HG03103 (cell line): ENCODE results near the gene FBP2.

Source experiments
- ATAC-seq: cut with Tn5 transposase; IDR thresholded peaks from one replicate; pipeline ENCODE4 v1.9.1; 2021; ENCODE audit warnings: low read depth; ENCODE audit not compliant: unreplicated experiment

FBP2 gene

DNA sequence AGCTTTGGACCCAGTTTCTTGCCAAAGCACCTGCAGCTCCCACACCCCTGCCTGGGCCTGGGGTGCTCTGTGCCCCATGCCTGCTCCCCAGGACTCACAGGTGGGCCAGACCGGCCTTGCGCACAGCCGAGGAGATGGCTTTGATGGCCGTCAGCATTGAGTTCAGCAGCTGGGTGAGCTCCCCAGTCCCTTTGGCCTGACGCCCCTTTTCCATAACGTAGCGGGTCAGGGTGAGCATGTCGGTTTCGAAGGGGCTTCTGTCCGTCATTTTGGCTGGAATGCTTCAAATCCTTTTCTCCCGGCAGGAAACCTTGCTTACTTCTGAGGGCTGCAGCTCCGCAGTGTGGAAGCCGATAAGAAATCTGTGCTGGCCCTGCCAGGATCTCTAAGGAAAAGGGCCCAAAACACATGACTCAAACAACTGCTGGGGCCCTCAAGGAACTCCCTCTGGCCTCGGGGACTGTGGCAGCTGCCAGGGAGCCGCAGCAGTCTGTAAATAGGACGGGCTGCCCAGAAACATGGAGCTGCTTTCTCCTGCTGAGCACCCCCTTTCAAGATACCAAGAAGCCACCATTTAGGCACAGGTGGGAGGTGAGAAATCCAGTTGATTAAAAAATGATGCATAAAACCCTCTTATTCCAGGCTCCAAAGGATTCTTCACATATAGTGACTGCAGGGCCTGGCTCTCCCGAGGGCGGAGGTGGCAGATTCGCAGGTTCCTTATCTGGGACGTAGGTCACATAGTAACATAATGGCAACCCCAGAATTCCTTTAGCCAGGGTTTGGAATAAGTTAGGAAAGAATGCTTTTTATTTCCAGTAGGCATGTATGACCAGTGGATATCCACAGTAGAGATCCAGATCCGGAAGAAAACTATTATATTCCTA lies at the start of gene FBP2:
TSS of gene FBP2 (minus strand) at position 366 of the 887 bp plus-strand sequence. CDS start at position 268, 98 bp downstream.
- ATAC-seq: no peak

DNA sequence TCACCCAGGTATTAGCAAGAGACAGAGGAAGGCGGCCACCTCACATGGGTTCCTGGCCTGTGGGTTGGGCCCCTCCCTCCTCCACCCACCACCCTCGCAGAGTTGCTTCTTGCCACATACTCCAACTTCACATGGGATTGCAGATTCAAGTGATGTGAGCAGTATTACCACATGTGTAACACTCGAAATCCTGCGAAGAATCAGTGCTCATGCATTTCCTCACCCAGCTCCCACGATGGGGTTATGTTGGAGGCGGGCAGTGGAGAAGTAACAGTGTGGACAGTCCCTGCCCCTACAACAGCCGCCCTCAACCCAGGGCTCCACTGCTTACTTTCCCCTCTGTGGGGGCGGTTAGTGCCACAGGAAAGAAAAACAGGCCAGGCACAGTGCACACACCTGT lies 49.6 kb upstream of the FBP2 start:
- ATAC-seq: no peak

DNA sequence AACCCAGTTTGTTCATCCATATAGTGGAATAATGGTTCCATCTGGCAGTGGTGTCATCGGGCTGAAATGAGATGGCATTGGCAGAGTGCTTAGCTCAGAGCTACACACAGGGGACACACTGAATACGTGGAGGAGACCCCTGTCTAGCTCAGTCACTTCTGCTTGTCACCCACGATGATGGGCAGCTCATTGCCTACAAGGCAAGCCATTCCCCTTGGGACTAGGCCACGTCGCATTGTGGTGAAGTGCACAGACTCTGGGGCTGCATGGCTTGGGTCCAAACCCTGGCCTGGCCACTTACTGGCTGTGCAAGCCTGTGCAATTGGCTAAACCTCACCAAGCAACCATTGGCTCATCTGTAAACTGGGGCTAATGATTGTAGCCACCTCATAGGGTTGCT lies 48.9 kb upstream of the FBP2 start:
- ATAC-seq: no peak

DNA sequence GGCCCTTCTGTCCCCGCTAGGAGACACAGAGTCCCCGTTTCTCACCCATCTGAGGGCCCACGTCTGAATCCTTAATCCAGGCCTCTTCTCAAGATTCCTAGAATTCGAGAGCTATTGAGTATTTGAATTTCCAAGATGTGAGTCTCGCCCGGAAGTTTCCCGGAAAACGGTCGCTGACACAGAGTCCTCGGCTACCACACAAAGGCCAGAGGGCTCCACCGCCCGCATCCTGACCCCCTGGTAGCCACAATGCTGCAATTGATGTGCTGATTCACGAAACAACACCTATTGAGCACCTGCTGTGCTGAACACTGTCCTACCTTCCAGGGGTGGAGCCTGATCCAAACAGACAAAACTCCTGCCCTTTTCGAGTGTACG lies 46.4 kb upstream of the FBP2 start:
- no peak for ATAC-seq

DNA sequence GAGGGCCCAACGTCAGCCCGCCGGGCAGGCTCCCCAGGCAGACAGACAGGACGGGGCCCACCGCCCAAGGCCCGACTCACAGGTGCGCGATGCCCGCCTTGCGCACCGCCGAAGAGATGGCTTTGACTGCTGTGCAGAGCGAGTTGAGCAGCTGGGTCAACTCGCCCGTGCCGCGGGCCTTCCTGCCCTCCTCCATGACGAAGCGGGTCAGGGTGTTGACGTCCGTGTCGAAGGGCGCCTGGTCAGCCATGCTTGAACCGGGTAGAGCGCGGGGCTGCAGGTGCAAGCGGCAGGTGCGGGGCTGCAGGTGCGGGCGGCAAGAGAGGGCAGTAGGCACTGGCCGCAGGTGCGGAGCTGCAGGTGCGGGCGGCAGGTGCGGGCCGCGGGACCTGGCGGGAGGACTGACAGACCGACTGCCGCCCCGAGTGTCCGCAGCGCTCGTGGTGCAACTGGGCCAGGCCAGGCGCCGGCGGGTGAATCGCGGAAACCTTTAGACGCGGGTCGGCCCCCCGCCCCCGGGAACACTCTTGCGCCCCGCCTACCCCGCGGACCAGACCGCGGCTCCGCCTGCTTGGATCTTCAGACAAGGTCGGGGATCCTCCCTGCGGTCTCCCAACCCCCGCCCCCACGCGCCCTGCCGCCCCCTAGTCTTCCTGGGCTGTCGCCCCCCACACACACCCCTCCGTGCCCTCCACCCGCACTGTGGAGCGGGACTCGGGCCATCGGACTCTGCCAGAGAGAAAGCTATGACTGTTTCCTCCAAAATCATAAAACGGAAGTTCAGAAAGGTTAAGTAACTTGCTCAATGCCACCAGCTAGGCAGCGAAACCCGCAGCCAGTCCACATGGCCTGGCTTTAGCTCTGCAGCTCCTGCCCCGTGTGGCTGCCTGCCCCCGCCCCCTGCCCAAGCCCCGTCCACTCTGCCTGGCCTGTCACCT lies 45.7 kb upstream of the FBP2 start, which contains the start of gene FBP1:
TSS of gene FBP1 (minus strand) at position 458 of the 938 bp plus-strand sequence. CDS start at position 250, 208 bp downstream.
- ATAC-seq: no peak

DNA sequence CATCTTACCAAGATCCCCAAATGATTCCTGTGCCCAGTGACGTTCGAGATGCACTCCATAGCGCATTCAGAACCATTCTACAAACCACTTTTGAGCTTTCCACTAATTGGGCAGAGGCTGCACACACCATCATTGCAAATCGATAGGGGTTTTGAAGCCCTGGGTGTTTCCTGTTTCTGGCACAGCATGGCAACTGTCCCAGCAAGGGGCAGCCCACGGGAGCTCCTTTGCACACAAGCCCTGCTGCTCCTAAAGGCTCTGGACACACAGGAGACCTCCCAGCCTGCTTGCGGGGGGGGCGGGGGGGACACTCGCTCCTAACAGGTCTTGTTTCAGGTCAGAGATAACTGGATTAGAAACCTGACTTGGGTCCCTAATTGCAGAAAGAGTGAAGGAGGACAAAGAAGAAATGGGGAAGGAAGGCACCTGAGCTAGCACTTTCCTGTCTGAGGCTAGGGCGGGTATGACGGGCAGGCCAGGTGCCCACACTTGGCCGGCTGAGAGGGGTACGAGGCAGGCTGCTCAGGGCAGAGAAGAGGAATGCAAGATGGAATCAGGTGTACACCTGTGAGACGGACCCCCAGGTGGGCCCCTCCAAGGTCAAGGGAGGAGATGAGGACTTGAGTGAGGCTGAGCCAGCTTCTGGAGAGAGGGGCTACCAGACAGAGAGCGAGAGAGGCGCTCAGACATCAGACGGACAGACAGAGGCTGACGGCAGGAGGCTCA lies 44.9 kb upstream of the FBP2 start:
- ATAC-seq: no peak

DNA sequence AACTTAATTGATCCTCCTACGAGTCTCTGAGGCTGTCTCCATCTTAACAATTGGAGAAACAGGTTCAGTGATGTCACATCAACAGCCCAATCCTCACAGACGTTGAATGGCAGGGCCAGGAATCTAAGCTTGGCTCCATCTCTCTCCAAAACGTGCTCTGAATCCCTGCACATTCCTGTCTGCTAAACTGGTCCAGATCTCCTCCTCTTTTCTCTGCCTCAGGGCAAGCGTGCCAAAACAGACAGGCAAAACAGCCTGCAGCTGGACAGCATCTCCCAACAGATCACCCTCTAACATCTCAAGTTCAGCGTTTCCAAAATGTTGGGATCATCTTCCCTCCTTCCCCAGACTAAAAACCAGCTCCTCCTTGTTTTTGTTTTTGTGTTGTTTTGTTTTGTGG lies 39.1 kb upstream of the FBP2 start:
- ATAC-seq: no peak

DNA sequence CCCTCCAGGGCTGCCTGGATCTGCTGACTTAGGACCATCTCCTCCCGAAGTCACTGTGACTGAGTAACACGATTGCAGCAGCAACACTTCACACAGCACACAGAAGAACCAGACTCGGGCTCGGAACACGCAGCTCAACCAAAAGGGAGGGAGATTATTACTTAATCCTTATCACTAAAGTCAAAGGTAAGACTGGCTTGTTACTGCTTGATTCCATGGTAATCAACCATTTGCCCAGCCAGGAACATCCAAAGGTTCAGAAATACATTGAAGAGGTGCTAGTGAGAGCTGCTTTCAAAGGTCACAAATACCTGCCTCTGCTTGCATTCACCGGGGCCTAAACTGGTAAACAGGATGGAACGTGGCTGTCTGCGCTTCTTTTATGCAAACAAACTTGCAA lies 38.0 kb upstream of the FBP2 start:
- ATAC-seq: no peak

DNA sequence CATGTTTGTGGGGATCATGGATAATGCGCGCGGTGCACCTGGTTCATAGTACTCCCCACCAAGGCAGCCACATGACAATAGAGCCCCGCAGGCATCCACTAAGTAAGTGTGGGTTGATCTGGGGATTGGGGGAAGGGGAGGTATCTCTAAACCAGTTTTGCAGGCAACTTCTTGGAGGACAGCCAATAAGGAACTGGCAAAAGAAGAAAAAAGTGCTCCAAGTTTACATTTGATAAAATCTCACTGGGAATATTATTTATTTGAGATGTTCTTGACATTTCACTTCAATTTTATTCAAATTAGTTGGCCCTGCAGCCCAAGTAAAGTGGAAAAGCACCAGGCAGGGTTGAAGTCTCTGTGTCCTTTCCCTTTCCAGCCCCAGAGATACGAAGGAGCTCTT lies 37.2 kb upstream of the FBP2 start:
- no peak for ATAC-seq

DNA sequence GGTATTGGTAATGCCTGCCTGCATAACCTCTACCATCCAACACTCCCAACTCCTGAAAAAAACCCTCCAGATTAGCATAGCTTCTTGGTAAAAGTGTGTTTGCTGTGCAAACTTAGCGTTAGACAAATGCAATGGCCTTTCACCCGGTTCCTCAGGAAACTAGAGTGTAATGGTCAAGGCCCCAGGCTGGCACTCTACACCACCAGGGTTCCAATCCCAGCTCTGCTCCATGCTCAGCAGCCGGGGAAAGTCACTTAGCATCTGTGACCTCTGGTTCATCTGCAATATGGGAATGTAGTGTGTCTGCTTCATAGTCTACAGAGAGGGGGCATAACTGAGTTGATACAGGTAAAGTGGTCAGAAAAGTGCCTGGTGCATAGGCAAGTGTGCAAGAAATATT lies 36.7 kb upstream of the FBP2 start:
- no peak for ATAC-seq

DNA sequence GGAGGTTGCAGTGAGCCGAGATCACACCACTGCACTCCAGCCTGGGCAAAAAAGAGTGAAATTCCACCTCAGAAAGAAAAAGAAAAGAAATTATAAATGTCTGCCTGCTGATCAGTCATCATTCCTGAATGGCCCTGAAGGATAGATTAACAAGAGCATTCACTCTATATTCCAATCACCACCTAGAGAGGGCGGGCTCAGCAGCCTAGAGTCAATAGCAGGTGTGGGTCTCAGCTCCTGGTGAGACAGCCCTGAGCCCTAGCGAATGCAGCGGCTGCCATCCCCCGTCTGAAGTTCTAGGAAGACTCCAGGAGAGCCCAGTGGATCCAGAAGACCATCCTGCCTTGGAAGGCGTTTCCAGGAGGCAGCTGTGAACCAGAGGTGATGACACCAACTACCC lies 33.7 kb upstream of the FBP2 start:
- no peak for ATAC-seq

DNA sequence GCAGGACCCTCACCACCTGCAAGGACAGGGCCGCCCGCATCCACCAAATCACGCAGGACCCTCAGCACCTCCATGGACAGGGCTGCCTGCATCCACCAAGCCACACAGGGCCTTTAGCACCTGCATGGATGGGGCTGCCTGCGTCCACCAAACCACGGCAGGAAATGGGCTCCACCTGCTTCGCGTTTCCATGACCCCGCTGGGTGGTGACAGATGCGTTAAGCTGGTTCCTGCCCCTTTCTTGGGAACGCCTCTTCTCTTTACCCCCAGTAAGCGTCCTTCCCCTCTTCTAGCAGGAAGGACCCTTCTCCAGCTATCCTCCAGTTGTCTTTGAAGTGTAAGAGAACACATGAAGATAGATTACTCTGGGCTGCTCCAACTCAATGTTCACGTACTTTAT lies 32.2 kb upstream of the FBP2 start:
- no peak for ATAC-seq

DNA sequence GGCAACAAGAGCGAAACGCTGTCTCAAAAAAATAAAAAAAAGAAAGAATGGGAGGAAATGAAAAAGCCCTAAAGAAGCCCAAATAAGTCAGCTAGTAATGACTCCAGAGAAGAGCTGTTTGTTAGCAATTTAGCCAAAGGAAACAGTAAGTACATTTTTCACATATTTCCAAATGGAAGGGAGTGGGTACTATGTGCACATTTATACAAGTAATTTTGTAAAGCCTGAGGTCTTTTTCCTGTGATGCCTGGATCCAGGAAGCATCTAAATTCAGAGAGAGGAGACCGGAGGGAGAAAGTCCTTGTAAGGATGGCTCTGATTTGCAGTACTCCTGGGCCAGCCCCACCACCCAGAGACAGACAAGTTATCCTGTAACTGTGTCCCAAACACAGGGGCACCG lies 31.0 kb upstream of the FBP2 start:
- no peak for ATAC-seq

DNA sequence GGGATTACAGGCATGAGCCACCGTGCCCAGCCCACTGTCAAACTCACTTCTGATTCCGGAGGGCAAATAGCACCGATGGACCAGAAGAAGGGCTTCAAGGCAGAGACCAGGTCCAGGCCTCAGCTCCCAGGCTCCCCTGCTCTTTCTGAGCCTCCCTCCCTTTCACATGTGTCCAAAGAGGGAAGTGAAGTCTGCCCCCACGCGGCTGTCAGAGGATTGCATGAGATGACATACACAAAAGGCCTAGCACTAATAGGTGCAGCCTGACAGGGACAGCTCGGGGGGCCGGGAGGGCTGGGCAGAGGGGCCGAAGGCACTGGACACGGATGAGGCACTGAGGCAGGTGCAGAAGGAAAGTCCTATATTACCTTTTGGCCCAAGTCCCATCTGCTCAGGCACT lies 29.6 kb upstream of the FBP2 start:
- ATAC-seq: no peak

DNA sequence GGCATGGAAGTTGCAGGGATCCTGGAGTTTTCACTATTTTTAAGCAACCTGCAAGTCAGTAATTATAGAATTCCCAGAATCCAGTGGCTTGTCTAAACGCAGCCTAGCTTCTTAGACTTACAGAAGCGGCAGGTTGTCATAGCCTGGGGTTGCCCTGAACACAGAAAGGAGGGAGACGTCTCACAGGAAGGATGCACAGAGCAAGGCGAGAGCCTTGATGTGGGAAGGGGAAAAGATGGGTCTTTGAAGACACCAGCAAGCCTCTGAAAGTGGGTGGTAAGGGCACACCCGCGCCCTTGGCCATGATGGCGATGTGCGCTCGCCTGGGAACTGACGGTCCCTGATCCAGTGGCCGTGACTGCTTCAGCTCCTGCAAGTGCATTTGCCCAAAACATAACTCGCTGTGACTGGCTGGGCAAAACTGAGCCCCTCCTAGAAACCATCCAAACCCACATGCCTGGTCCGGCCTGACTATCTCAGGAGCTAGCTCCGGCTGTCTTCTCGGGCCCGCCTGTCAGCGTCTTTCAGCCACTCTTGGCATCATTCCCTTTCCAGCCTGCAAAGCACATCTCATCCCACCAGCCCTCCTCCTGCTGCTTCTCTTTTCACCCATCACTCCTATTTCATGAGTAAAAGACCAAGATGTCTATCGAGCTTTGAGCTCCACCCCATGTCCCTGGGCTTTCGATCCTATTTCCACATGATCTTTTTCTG lies 28.6 kb upstream of the FBP2 start:
- no peak for ATAC-seq

DNA sequence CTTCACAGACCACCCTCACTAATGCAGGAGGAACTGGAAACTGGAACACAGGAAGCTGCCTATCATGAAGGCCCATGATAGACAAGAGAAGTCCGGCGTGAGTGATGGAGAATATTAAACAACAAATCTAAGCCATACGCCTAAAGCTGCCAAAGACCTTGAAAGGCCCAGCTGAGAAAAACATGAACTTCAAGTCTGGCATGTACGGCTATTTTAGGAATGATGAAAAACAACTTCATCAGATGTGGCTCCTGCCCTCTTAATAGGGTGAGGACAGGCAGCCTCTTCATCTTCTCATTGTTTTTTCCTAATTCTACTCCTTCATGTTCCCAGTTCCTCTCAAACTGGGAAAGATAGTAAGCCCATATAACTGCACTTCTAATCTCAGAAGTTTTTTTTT lies 25.4 kb upstream of the FBP2 start:
- ATAC-seq: no peak

DNA sequence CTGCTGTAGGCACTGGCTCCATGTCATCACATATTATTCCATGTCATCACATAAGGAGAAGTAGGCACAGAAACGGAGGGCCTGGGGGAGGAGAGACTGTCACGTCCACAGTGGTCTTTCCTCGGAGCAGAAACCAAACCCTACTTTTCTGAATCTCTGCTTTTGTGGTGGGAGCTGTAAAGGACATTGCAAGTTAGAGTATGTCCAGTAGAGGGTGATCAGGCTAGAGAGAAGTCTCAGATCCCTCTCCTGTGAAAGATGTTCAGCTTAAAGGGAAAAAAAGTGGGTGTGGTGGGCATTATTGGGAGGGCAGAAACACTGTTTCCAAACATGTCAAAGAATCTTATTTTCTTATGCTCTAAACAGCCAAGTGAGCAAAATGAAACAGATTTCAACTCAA lies 19.4 kb upstream of the FBP2 start:
- no peak for ATAC-seq

DNA sequence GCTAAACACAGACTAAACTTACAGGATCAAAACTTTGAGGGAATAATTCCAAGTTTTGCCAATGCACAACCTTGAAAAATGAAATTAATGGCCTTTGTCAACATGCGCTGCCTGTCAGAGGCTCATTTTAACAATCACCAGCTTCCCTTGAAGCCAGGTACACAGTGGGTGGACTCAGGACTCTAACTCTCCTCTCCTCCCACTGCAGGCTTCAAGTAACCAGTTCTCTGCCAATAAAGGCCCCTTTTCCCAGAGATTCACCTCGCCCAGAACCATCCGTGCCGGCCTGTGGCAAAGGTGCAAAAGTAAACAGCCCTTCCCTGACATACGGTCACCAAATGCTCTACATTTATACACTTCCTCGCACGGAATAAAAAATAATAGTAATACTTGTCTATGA lies 18.4 kb upstream of the FBP2 start:
- no peak for ATAC-seq

DNA sequence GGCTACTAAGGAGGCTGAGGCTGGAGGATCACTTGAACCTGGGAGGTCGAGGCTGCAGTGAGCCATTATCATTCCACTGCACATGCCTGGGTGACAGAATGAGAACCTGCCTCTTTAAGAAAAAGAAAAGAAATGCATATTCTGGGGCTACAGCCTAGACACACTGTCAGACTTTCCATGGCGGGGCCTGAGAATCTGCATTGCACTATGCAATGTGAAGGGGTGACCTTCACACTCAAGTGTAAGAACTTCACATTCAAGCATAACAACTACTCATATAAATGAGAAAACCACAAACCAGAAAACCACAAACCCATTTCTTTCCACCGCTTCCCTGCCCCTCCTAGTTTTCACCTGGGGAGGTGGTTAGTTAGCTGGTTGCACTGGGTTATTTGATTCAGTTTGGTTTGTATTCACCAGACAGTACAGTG lies 18.0 kb upstream of the FBP2 start:
- ATAC-seq: no peak

DNA sequence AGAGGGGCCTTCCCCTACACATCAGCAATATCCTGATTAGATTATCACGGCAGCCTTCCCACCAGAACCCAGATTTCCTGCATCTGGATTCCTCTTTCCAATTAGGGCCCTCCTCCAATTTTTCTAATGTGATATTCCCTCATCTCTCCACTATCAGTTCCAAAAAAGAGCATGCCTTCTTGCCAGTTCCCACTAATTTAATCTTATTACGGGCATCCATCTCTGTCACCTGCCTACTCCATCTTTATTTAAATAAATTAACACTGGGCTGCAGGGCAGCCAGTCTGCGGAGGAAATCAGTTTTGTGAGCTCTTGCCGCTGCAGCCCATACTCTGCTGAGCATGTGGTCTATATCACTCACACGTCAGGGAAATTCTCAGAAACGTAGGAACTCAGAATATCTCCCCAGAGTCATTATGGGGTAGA lies 16.6 kb upstream of the FBP2 start:
- no peak for ATAC-seq
